HCT116 (cell line): ENCODE results near the gene RPL3. TPM values are rescaled to one million over a fixed set of nuclear protein-coding genes. Genes with fewer than 3 reads are reported as not detected.

Experiments used
- ATAC-seq: fragments of 200-7000 bp; cut with Tn5 transposase; 2 replicates; pipeline ENCODE4 v1.9.1; 2020; ENCODE audit warnings: mild to moderate bottlenecking, moderate library complexity
- BruUV-seq: library from RNA; stranded (reverse); fragments of 400-500 nt; replicated peaks from 2 replicates; lab custom pipeline; 2021; lab: Mats Ljungman, UMichigan
- CTCF ChIA-PET: fragments of 300-600 bp; sonication (Branson Sonifier 250); formaldehyde crosslinking; loops from one replicate; lab custom pipeline; 2021; ENCODE audit warnings: antibody characterized with exemption; lab: Charles Lee
- POLR2A ChIA-PET: fragments of 300-600, 350-600 bp; sonication (Branson Sonifier 250); formaldehyde crosslinking; loops from one replicate; lab custom pipeline; 2021; ENCODE audit warnings: antibody characterized with exemption; lab: Charles Lee
- RAD21 ChIA-PET, 2 experiments: fragments of 300-600 bp; sonication (Branson Sonifier 250); formaldehyde crosslinking; loops; one replicate each; lab custom pipeline; 2023; ENCODE audit warnings: low total read pairs in 2 of 2; ENCODE audit not compliant: uncharacterized antibody in 2 of 2, unreplicated experiment in 2 of 2, low non-redundant PET in 1 of 2; lab: Charles Lee
- DNase-seq: peaks from one replicate; pipeline ENCODE4 v3.0.0-alpha.2; 2010; ENCODE audit warnings: low read depth, low spot score
- H2AFZ ChIP-seq: fragments of 200-600 bp; shearing (Covaris generic), sonication (generic); 2 replicates; pipeline ENCODE4 v1.6.1; 2017; ENCODE audit warnings: low read depth, mixed run types, mixed read lengths, antibody characterized with exemption, low read length; ENCODE audit not compliant: poor library complexity, severe bottlenecking
- H3K27ac ChIP-seq: 2 replicates; pipeline ENCODE4 v1.5.1; 2012; ENCODE audit warnings: low read depth, low read length
- H3K27me3 ChIP-seq: fragments of 200-600 bp; sonication (generic); 2 replicates; pipeline ENCODE4 v1.6.1; 2016; ENCODE audit warnings: mixed run types, low read length, mixed read lengths; ENCODE audit not compliant: insufficient read depth
- H3K36me3 ChIP-seq, 2 experiments: fragments of 200-500 bp in 1 of 2; fragments of 200-600 bp in 1 of 2; sonication (Bioruptor generic) in 1 of 2; sonication (generic) in 1 of 2; 2 replicates each; pipeline versions ENCODE4 v1.5.1 to v1.6.1; 2014 to 2016; ENCODE audit warnings: low read length in 2 of 2, inconsistent platforms in 1 of 2, mixed read lengths in 1 of 2, mixed run types in 1 of 2; ENCODE audit not compliant: insufficient read depth in 2 of 2, control insufficient read depth in 1 of 2
- H3K4me1 ChIP-seq, 2 experiments: fragments of 200-600 bp in 1 of 2; sonication (generic) in 1 of 2; 2 replicates each; pipeline versions ENCODE4 v1.5.1 to v1.6.1; 2012 to 2017; ENCODE audit warnings: low read length in 2 of 2, inconsistent platforms in 1 of 2, mild to moderate bottlenecking in 1 of 2, mixed read lengths in 1 of 2, mixed run types in 1 of 2, moderate library complexity in 1 of 2; ENCODE audit not compliant: insufficient read depth in 2 of 2, control insufficient read depth in 1 of 2
- H3K4me2 ChIP-seq: fragments of 200-600 bp; sonication (generic); 2 replicates; pipeline ENCODE4 v1.6.1; 2017; ENCODE audit warnings: mixed run types, low read length, mixed read lengths
- H3K4me3 ChIP-seq, 2 experiments: fragments of 200-600 bp in 1 of 2; sonication (generic) in 1 of 2; replicated peaks in 1 of 2; 2 replicates each; pipeline ENCODE4 v1.5.1; 2011 to 2016; ENCODE audit warnings: low read length in 2 of 2, control low read depth in 1 of 2, low read depth in 1 of 2, mild to moderate bottlenecking in 1 of 2, mixed read lengths in 1 of 2, mixed run types in 1 of 2
- H3K79me2 ChIP-seq: fragments of 200-600 bp; sonication (generic); 2 replicates; pipeline ENCODE4 v1.6.1; 2017; ENCODE audit warnings: mild to moderate bottlenecking, mixed run types, low read length, moderate library complexity, mixed read lengths; ENCODE audit not compliant: insufficient read depth
- H3K9ac ChIP-seq: fragments of 200-600 bp; sonication (generic); 2 replicates; pipeline ENCODE4 v1.6.1; 2016; ENCODE audit warnings: low read length, mixed read lengths
- H3K9me2 ChIP-seq: fragments of 200-600 bp; sonication (generic), shearing (Covaris generic); 2 replicates; pipeline ENCODE4 v1.6.1; 2017; ENCODE audit warnings: mixed run types, mild to moderate bottlenecking, moderate library complexity; ENCODE audit not compliant: insufficient read depth
- H3K9me3 ChIP-seq, 2 experiments: fragments of 200-500 bp in 1 of 2; fragments of 200-600 bp in 1 of 2; sonication (Bioruptor generic) in 1 of 2; sonication (generic) in 1 of 2; 2 replicates each; pipeline ENCODE4 v1.6.1; 2014 to 2017; ENCODE audit warnings: low read length in 2 of 2, mixed read lengths in 2 of 2, inconsistent platforms in 1 of 2, low read depth in 1 of 2, mild to moderate bottlenecking in 1 of 2, mixed run types in 1 of 2, moderate library complexity in 1 of 2; ENCODE audit not compliant: control insufficient read depth in 1 of 2, insufficient read depth in 1 of 2
- H4K20me1 ChIP-seq: fragments of 200-600 bp; sonication (generic), shearing (Covaris generic); 2 replicates; pipeline ENCODE4 v1.6.1; 2017; ENCODE audit warnings: mixed run types, mild to moderate bottlenecking, moderate library complexity; ENCODE audit not compliant: insufficient read depth
- JUND ChIP-seq: IDR thresholded peaks from 2 replicates; pipeline ENCODE4 v1.6.1; 2012
- POLR2A ChIP-seq: IDR thresholded peaks from 2 replicates; pipeline ENCODE4 v1.7.0; 2011; ENCODE audit warnings: borderline replicate concordance; ENCODE audit not compliant: insufficient read depth, insufficient read length; ENCODE audit errors: extremely low read depth
- YY1 ChIP-seq: IDR thresholded peaks from 2 replicates; pipeline ENCODE4 v1.6.1; 2011; ENCODE audit warnings: low read length, low read depth, moderate library complexity, mild to moderate bottlenecking; ENCODE audit not compliant: insufficient replicate concordance; ENCODE audit errors: extremely low read depth
- ZFX ChIP-seq: fragments of 450-650 bp; IDR thresholded peaks from 2 replicates; pipeline ENCODE4 v1.6.1; 2017
- intact Hi-C: fragments of 100-400 bp; cut with micrococcal nuclease; formaldehyde crosslinking; loops from 2 replicates; pipeline ENCODE4 v1.10.0; 2022
- total RNA-seq: library from RNA; stranded (reverse); gene quantifications from one replicate; pipeline ENCODE4 v1.2.1, GENCODE V29; 2021; ENCODE audit not compliant: unreplicated experiment
- TF ChIP-seq, protein P1 (sequence below), 3 experiments: fragments of 200-600 bp in 1 of 3; sonication (generic) in 1 of 3; IDR thresholded peaks in 2 of 3; conservative IDR thresholded peaks in 1 of 3; 2 replicates each; pipeline ENCODE4 v1.5.1; 2012 to 2017; ENCODE audit warnings: low read depth in 2 of 3, low read length in 2 of 3, antibody characterized with exemption in 1 of 3, borderline replicate concordance in 1 of 3, control low read depth in 1 of 3, mild to moderate bottlenecking in 1 of 3, mixed read lengths in 1 of 3, mixed run types in 1 of 3, moderate library complexity in 1 of 3; ENCODE audit not compliant: insufficient read depth in 1 of 3

RPL3 gene
- total RNA-seq, 1 experiment from 2014 or later: 2,966 TPM

DNA sequence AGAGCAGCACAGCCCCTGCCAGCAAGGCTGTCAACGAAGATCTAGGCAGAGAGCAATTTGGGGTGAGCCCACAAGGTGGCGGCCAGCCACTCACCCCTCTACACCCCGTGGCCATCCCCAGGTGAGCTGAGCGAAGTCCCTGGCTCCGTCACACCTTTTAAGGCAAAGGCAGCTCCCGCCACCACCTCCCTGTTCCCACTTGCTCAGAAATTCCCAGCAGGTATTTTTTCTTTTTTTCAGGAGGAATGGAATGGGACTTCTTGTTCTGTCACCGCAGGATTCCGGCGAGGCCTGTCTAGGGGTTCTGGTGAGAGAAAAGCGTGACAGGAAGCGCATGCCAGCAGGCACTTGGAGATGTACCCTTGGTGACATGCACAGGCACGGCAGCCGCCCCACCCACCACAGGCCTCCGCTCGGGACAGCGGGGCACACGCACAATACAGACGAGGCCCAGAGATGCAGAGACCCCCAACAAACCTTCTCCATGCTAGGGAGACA lies 10.0 kb downstream of the RPL3 start:
- BruUV-seq: TSS peak; percentile 88
- peak; percentile 18 for ATAC-seq
- H3K4me1 ChIP-seq: peaks cover 39 to 79% of the 10 kb centered on the region in 2 experiments

More for the DNA sequence above, 10.0 kb downstream of the RPL3 start:
- Histone ChIP-seq H3K79me2 (peaks cover 15% of the 10 kb centered on the region), H3K4me3 (peak overlapping the region; percentile 40 to 52), H2AFZ (no peak overlapping the region), H4K20me1 (peaks cover 16% of the 10 kb centered on the region; the same call in 1 of the 2 replicates), H3K27ac (peak overlapping the region; percentile 85), H3K36me3 (peaks cover 13 to 27% of the 10 kb centered on the region in 2 experiments; a peak in 2 of 4 replicates), H3K4me2 (peak overlapping the region; percentile 83), H3K27me3 (no peaks in the 10 kb centered on the region), H3K9me3 (no peaks in the 10 kb centered on the region), H3K9ac (peak overlapping the region; percentile 62), H3K9me2 (no peaks in the 10 kb centered on the region)
- intact Hi-C loops: loop anchor here (1.0 to 5.0 kb wide), 3 partner anchors 174 to 437 kb away; partner anchors contain the start of gene CBX6
- TF ChIP-seq YY1 (no peak), ZFX (0 out of 2 replicates have a peak, but pooled peaks have one; percentile 23), JUND (no peak), POLR2A (no peak)
- TF ChIP-seq, protein P1, sequence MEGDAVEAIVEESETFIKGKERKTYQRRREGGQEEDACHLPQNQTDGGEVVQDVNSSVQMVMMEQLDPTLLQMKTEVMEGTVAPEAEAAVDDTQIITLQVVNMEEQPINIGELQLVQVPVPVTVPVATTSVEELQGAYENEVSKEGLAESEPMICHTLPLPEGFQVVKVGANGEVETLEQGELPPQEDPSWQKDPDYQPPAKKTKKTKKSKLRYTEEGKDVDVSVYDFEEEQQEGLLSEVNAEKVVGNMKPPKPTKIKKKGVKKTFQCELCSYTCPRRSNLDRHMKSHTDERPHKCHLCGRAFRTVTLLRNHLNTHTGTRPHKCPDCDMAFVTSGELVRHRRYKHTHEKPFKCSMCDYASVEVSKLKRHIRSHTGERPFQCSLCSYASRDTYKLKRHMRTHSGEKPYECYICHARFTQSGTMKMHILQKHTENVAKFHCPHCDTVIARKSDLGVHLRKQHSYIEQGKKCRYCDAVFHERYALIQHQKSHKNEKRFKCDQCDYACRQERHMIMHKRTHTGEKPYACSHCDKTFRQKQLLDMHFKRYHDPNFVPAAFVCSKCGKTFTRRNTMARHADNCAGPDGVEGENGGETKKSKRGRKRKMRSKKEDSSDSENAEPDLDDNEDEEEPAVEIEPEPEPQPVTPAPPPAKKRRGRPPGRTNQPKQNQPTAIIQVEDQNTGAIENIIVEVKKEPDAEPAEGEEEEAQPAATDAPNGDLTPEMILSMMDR (IDR thresholded peaks at IDR 0.05 in 2 of 3, conservative IDR thresholded peaks at IDR 0.05 in 1 of 3; ENCODE audit: borderline replicate concordance in 1 of 3, insufficient read depth in 1 of 3, low read depth in 2 of 3, low read length in 2 of 3): peak in 2 of 3 experiments; percentile 43 to 49; a peak in 4 of 6 replicates
- CTCF ChIA-PET: interaction anchor here (0.6 to 4.6 kb wide), 9 partner anchors 10 to 174 kb away, joined by 3 to 63 read pairs (median 4); no protein-coding TSS in a partner anchor
- DNase-seq: no peak
- RAD21 ChIA-PET: interaction anchor here (0.8 to 1.2 kb wide), 4 partner anchors 17 to 138 kb away, joined by 3 to 4 read pairs (median 3); no protein-coding TSS in a partner anchor
- POLR2A ChIA-PET: interaction anchor here (0.8 to 3.7 kb wide), 12 partner anchors 9 to 174 kb away, joined by 3 to 54 read pairs (median 5); partner anchors contain the start of genes PDGFB and RPL3
